ENCODE data around the gene HRH2.

Gene HRH2

DNA sequence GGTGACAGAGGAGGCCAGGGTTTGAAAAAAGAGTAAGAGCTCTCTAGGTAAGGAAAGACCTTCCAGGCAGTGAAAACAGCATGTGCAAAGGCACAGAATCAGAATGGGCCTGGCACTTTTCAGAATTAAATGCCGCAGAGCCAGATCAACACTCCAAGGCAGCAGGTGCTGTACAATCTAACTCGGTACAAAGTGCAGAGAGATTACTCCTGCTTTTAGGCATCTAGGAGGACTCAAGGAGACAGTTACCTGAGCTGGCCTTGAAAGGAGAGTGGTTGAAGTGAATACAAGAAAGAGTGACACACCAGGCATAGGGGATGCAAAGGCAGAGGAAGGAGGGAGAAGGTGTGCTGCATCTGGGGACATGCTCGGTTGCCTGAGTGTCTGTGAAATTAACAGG lies 21.5 kb downstream of the HRH2 start:
- DNase-seq, result no peak

DNA sequence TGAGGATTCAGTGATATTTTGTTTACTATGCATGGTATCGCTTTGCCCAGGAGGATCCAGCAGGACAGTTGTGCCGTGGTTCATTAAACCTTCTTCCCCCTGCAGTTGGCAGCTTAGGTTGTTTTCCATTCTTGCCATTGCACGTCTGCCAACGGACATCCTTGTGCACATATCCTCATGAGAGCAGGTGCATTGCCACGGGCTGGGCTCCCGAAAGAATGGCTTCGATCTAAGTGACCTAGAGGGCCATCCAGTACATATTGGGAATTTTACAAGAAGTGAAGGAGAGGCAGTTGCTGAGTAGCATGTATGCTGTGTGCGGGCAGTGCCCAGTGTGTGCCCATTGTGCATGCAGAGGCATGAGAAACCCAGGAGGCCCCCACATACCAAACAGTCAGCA lies 22.1 kb downstream of the HRH2 start:
- no peak for DNase-seq

DNA sequence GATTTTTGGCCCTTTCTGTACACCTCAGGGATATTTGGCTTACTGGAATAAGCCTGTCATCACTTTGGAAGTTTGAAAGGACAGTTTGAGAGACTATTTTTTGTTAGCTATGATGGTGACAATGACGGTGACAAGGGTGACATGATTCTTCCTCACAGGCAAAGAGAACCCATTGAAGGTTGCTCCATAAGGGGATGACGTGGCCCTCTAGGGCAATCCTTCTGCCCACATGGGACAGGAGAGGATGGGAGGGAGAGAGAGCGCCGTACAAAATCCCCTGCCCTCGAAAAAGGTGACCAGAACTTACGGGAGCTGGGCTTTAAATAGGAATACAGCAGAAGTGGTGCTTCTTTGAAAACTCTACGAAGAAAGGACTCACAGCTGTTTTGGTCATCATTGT lies 22.6 kb downstream of the HRH2 start:
- DNase-seq, result no peak

DNA sequence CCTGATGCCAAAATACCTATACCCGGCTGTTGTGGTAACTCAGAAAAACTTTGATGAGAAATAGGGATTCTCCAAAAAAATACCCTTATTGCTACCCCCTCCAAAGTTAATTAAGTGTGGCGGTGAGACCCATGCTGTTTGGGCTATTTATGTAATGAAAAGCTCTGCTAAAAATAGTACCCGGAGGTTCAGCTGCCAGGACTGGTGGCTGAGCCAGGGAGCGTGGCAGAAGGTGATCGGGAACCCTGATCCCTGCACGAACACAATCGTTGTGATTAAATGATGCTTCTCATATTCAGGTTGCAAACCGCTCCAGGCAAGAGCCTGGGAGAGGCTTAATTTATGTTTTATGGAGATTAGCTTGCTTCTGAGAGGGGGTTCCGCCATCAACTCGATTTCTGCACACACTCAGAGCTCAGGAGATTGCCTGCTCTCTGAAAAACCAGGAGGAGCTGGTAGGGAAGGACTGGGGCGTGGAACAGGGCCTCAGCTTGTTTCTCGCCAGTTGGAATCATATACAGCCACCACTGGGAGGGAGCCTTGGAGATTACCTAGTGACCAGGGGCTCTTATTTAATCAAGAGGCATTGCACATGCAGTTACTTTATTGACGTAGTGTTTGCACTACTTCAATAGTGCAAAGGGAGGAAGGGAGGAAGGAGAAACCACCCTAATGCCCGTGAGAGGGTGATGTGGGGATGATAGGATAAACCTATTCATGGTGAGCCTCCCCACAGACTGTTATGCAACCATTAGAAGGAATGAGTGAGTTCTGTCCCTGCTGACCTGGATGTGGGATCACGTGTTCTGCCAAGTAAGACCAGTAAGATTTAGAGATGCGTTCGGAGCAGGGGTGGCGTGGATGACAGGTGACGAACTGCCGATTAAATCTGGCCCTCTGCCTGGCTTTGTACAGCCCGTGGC lies 23.4 kb downstream of the HRH2 start:
- peak; percentile 28 for DNase-seq

DNA sequence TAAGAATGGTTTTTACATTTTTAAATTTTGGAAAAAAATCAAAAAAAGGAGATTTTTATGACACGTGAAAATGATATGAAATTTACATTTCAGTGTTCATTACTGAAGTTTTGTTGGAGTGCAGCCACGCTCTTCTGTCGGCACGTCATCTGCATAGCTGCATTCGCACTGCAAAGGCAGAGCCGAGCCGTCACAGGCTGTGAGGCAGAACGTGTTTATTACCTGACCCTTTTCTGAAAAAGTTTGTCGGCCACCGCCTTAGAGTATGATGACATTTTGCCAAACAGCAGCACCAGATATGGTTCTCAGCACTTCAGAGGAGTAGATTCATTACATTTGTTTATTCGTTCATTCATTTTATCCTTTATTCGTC lies 24.1 kb downstream of the HRH2 start:
- no peak for DNase-seq

DNA sequence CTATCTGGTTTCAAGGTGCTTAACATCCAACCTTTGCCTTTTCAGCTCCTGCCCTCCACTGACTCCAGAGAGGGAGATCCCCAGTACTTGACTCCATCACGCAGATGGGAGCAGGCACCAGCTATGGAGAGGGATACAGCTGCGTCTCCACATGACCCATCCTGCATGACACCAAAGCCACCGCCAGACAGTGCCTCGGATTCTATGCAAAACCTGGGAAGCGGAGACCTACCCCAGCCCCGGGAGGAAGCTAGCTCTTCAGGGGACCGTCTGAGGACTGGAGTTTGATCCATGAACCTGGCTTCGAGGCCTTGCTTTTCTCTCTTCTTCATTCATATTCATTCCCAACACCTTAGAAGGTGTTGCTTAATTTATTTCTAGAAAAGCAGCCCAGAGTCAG lies 24.8 kb downstream of the HRH2 start:
- no peak for DNase-seq

DNA sequence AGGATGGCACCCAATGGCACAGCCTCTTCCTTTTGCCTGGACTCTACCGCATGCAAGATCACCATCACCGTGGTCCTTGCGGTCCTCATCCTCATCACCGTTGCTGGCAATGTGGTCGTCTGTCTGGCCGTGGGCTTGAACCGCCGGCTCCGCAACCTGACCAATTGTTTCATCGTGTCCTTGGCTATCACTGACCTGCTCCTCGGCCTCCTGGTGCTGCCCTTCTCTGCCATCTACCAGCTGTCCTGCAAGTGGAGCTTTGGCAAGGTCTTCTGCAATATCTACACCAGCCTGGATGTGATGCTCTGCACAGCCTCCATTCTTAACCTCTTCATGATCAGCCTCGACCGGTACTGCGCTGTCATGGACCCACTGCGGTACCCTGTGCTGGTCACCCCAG lies 25.4 kb downstream of the HRH2 start:
- no peak for DNase-seq

DNA sequence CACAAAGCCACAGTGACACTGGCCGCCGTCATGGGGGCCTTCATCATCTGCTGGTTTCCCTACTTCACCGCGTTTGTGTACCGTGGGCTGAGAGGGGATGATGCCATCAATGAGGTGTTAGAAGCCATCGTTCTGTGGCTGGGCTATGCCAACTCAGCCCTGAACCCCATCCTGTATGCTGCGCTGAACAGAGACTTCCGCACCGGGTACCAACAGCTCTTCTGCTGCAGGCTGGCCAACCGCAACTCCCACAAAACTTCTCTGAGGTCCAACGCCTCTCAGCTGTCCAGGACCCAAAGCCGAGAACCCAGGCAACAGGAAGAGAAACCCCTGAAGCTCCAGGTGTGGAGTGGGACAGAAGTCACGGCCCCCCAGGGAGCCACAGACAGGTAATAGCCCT lies 26.1 kb downstream of the HRH2 start:
- DNase-seq, result no peak

DNA sequence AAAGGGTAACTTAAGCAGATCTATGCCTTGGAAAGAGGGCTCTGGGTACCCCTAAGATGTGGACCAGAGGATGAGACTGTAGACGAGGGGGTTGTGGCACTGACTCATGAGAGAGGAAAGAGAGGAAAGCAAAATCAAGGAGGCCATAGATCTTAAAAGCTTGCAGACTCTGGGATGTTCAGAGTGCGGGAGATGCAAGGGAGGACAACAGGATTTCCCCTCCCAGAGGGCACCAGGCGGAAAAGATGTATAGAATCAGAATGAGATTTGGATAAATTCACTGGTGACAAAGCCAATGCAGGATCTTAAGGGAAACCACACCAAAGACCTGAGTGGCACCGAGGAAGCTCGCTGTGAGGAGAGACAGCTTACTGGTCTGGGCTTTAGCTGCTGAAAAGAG lies 27.1 kb downstream of the HRH2 start:
- no peak for DNase-seq

DNA sequence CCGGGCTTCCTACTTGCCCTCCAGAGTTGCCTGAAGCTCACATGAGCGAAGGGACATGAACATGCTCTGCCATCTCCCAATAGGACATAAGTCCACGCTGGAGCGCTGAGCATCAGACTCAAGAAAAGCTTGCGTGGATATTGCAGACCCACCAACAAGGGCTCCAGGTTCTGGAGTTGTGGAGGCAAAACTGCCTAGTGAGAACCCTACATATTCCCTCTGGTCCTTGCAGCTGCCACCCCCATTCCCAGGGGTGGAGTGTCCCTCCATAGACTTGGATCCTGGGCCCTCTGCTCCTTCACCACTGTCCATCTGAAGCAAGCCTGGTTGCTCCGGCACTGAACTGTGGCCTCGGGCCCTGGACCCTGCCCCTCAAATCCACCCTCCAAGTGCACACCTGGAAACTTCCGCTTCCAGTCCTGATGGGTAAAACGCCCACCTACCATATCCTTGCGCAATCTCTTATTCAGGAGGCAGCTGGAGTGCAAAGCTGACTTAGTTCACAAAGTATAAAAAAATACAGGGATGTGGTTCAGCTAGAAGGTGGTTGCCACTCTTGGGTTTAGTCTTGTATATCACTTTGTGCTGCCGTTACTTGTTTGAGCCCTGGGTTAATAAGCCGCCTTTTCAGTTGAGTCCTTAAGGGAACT lies 28.0 kb downstream of the HRH2 start:
- no peak for DNase-seq

DNA sequence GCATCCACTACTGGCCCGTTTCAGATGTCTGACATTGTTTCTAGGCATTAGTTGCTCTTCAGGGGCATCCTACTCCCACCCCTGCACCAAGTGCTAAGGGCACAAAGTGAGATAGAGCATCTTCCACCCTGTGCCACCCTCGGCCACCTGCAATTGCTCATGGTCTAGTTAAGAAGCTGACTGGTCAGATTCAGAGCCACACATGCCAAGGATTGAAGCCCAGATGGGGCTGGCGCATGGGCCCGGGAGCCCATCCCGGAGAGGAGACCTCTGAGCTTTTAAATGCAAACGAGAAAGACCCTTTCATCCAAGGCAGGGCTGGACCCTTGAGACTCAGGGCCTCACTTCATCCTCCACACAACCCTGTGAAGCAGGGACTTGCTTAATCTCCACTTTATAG lies 28.5 kb downstream of the HRH2 start:
- DNase-seq, result no peak

DNA sequence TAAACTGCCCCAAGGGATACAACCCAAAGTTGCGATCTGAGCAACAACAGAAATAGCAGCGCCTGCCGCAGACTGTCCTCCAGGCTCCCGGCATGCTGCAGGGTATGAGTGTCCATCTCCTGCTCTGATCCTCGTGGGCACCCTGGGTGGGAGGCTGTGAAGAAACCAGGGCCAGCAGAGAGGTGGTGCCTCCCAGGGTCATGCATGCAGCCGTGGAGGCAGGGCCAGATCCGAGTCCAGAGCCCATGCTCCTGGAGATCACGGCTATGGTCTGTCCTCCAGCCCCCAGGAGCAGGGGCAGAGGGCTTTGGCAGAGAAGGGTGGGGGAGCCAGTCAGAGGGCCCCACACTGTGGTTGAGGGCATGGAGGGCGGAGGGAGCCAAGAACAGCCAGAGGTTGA lies 29.0 kb downstream of the HRH2 start:
- DNase-seq, result no peak

DNA sequence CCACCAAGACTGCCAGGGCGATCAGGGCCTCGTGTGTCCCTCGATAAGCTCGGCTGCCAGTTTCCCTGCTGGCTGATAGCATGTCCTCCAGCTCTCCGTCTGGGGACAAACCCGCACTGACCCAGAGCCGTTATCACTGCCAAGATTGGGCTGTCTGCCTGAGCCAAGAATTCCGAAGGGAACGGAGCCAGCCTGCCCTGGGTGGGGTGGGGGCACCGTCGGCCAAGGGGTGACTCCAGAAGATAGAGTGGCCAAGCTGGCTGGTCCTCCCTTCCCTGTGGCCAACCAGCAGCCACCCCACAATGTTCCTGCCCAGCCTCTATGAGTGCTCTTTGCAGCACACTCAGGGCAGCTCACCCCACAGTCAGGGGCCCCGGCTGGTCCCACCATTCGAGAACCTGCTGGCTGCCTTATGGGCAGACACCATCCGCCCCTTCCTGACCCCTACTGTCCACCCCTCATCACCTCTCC lies 29.4 kb downstream of the HRH2 start:
- no peak for DNase-seq

DNA sequence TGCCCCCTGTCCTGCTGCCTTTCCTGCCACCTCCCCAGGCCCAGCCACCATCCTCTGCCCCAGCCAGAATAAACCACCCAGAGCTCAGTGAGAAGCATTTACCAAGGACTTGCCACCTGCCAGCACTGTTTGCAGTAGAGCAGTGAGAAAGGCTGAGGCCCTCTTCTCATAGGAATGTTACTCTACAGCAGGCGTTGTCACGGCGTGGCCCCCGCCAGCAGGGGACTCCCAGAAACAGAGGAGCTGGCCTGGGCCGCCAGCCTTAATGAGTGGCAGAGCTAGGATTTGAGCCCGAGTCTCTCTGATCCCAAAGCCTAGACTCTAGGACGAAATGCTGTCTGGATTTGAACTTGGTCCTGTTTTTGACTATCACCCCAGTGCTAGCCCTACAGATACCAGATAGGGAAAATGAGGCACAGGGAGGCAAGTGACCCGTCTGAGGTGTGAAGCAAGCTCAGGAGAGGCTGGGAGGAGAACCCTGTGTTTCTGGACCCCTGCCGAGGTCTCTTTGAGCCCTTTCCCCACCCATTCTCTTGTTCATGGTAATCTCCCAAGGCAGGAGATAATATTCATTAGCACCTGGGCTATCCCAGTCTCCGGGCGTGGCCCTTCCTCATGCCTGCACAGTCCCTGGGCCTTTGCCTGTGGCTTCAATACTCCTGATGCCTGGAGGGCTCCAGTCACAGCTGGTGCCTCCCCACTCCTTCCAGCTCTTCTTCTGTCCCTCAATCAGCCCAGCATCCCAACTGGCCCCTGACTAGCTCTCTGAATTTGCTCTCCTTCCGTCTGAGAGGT lies 30.7 kb downstream of the HRH2 start:
- no peak for DNase-seq

DNA sequence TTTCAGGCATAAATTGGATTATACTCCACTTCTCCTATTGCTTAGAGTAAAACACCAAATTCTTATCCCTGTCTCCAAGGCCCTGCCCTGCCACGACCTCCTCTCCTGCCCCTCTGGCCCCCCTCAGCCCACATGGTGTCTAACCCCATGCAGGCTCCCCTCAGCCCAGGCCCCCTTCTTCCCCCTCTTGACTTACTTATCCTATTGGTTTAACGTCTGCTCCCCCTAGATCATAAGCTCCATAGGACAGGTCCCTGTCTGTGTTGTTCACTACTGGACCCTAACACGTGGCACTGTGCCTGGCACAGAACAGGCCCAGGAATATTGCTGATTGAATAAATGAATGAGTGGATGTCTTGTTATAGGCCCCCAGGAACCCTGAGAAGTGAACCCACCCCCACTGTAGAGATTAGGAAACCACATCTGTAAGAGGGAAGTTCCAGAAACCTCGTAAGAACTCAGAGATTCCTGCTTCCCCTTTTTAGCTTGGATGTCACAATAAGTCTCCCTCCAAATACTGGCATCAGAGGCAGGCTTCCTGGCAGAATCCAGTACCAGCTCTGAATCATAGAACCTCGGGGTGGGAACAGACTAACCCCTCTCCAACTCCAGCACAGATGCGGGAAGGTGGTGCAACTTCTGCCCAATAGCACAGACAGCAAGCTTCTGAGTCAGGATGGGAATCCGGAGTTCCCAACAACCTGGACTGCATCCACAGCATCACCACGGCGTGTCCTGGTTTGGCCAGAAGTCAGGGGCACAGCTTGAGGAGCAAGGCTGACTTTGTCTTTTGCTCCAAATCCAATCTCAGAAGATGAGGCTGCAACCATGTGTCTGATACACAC lies 31.5 kb downstream of the HRH2 start:
- peak; percentile 99 for DNase-seq

DNA sequence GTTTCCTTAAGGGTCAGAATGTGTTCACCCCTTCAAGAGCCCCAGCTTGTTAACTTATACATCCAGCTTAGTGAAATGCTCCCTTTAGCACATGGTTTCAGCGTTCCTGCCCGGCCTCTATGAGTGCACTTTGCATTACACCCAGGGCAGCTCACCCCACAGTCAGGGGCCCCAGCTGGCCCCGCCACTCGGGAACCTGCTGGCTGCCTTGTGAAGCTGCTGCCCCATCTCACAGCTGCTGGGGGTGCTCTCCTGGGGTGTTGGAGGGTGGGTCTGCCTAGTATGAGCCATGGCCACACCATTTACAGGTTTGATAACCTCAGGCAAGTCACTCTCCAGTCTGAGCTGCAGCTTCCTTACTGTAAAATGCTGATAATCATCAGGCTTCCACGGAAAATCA lies 32.2 kb downstream of the HRH2 start:
- no peak for DNase-seq

DNA sequence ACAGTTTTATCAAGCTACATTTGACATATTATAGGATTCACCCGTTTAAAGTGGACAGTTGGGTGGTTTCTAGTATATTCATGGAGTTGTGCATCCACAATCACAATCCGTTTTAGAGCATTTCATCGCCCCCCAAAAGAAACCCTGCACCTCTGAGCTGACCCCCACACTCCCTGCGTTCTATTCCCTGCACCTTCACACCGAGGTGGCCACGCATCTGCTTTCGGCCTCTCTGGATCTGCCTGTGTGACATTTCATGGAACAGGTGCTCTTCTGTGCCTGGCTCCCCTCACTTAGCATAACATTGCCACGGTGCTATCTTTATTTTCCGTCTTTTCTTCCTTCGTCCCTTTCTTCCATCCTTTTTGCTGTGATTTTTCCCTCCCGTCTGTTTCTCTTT lies 32.7 kb downstream of the HRH2 start:
- DNase-seq, result no peak

DNA sequence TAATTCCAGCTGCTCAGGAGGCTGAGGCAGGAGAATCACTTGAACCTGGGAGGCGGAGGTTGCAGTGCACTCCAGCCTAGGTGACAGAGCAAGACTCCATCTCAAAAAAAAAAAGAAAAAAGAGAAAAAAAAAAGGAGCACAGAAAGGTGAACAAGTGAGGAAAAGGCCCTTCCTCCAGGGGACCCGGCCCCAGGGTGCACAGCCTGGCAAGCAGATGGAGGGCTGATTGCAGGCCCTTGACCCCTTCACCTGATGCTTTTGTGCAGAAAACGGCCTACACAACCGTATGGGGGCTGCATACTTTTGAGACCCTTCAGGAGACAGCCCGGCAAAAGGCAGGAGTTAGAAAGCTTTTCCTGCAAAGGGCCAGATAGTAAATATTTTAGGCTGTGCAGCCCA lies 33.9 kb downstream of the HRH2 start:
- DNase-seq, result no peak

DNA sequence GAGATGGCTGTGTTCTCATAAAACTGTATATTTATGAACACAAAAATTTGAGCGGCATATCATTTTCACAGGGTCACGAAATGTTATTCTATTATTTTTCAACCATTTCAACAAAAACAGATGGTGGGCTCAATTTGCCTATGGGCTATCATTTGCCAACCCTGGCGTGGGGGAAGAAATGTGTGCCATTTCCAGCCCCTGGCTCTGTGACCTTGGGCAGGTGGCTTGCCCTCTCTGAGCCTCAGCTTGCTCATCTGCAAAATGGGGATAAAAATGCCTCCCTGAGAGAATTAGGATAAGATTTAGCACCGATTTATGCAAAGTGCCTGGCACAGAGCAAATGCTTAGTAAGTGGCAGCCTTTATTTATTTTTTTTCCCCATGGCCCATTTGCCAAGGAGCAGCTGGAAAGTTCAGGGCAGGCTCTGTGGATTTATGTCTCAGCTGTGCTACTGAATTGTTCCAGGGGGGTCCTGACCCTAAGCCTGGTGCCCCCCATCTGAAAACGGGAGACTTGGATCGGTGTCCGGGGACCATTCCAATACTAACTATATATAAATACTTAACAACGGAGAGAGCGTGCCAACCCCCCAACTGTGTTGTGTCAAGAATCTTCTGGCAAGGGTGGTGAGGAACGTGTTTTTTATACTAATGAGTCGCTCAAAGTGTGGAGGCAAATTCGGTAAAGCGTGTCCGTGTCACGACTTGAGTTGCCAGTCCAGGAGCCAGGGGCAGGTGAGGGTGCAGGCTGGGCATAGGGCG lies 34.5 kb downstream of the HRH2 start:
- no peak for DNase-seq

DNA sequence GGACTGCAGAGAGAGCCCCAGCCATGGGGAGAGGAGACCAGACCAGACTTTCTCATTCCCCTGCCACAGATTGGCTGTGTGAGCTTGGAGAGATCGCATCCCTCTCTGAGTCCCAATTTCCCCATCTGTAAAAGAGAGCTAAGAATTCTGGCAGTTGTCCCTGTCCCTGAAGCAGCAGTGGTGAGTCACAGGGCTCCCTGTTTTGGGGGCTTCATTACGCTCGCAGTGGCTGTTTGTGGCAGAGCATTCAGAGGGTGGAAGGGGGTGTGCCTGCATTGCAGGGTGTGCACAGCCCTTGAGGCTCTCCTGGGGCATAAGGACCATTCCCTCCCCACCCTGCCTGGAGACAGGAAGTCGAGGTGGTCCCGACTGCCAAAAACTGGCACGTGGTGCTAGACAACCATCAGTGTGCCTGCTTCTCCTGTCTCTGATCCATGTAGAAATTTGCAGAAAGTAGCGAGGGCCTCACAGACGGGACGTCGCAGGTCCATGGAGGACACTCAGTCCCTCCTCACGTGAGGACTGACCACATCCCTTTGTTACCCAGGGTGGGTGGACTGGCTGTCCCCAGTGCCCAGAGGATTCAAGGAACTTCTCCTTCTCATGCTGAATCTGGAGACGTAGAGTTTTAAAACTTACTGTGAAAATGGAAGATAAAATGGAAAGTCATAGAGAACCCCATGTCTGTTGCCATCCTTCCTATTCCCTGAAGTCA lies 35.3 kb downstream of the HRH2 start:
- no peak for DNase-seq

DNA sequence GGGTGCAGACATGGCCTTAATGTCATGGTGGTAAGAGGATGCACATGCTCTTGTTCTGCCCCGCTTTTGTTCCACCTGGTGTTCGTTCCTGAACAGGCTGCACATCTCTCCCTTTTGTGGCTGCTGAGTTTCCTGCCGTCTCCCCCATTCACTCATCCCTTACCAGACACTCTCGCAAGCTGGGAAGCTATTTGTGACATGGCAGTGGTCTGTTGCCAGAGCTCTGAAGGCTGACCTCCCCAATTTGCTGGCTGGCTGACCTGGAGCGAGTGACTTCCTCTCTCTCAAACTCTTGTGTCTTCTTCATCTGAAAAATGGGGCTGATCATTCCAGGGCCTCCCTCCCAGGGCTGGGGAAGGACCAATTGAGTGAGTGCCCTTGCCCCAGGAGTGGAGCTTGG lies 35.9 kb downstream of the HRH2 start:
- peak; percentile 32 for DNase-seq
